GM12878 (cell line): ENCODE results near the gene ERFL.
A peak's percentile ranks its signal among the peaks of the same experiment; 100 is the strongest.

Source experiments
- CTCF ChIP-seq, 3 experiments: IDR thresholded peaks in 2 of 3; conservative IDR thresholded peaks in 1 of 3; 2 replicates each; pipeline ENCODE4 v1.5.1; 2011; ENCODE audit warnings: low read depth in 3 of 3, low read length in 3 of 3, mild to moderate bottlenecking in 3 of 3, control low read depth in 2 of 3, moderate library complexity in 2 of 3, inconsistent platforms in 1 of 3, mixed read lengths in 1 of 3; ENCODE audit not compliant: control insufficient read depth in 2 of 3, insufficient read depth in 1 of 3; ENCODE audit errors: extremely low read depth in 1 of 3
- NFIC ChIP-seq: IDR thresholded peaks from 2 replicates; pipeline ENCODE4 v1.6.1; 2012; ENCODE audit warnings: low read depth, mild to moderate bottlenecking, inconsistent platforms, low read length, moderate library complexity
- SIN3A ChIP-seq: IDR thresholded peaks from 2 replicates; pipeline ENCODE4 v1.6.1; 2012; ENCODE audit warnings: low read depth, low read length, improper control_type of control experiment

GRCh38 chr19:41937525-41938468, 9.5 kb upstream of the ERFL start:
- no peak for TF ChIP-seq SIN3A
- 0 out of 6 replicates have a peak, but pooled peaks of 1 of the 3 experiments have one; percentile 6 for TF ChIP-seq CTCF (IDR thresholded peaks at IDR 0.05 in 2 of 3, conservative IDR thresholded peaks at IDR 0.05 in 1 of 3; ENCODE audit: control insufficient read depth in 2 of 3, extremely low read depth in 1 of 3, insufficient read depth in 1 of 3, low read depth in 3 of 3, low read length in 3 of 3)
- no peak for TF ChIP-seq NFIC
